ENCODE measurements around the gene FRS3. TPM values are rescaled to one million over a fixed set of nuclear protein-coding genes. Genes with fewer than 3 reads are reported as not detected.

Gene FRS3
- total and polyA plus RNA-seq, 2 of the 13 experiments (the other 11 are each of a cell fraction or from before 2014, with no cell fraction given): 3.0 to 7.4 TPM

GRCh38 chr6:41779788-41780550 lies at the start of gene FRS3 (continued):
- TF ChIP-seq TERF1 (CRISPR knock-in tag; IDR thresholded peaks at IDR 0.05) (no peak), MEIS1 (CRISPR knock-in tag; IDR thresholded peaks at IDR 0.05; ENCODE audit: borderline replicate concordance) (peak; percentile 72; the same call in 1 of the 2 replicates), HNRNPH1 (optimal IDR thresholded peaks at IDR 0.05; ENCODE audit: low read depth, low read length) (peak; percentile 51), PBX3 (CRISPR knock-in tag; IDR thresholded peaks at IDR 0.05; ENCODE audit: borderline replicate concordance) (no peak), ETV5 (CRISPR knock-in tag; IDR thresholded peaks at IDR 0.05; ENCODE audit: borderline replicate concordance) (peak; percentile 64; the same call in 1 of the 2 replicates), SNAPC5 (CRISPR knock-in tag; IDR thresholded peaks at IDR 0.05; ENCODE audit: borderline replicate concordance) (no peak), RARA (CRISPR knock-in tag; IDR thresholded peaks at IDR 0.05) (peak; percentile 45; the same call in 1 of the 2 replicates), TIGD3 (CRISPR knock-in tag; IDR thresholded peaks at IDR 0.05; ENCODE audit: borderline replicate concordance) (peak; percentile 37; the same call in 1 of the 2 replicates), E2F2 (CRISPR knock-in tag; IDR thresholded peaks at IDR 0.05; ENCODE audit: borderline replicate concordance) (no peak), ZNF7 (CRISPR knock-in tag; IDR thresholded peaks at IDR 0.05) (no peak), TAF1 (CRISPR knock-in tag; IDR thresholded peaks at IDR 0.05) (peak; percentile 66), CBFB (CRISPR knock-in tag; IDR thresholded peaks at IDR 0.05) (peak; percentile 95), ZNF605 (CRISPR knock-in tag; IDR thresholded peaks at IDR 0.05) (0 out of 2 replicates have a peak, but pooled peaks have one; percentile 67), MIXL1 (CRISPR knock-in tag; IDR thresholded peaks at IDR 0.05) (peak; percentile 79), ZBED4 (CRISPR knock-in tag; IDR thresholded peaks at IDR 0.05; ENCODE audit: borderline replicate concordance) (peak; percentile 64; the same call in 1 of the 2 replicates), ESRRA (CRISPR knock-in tag; IDR thresholded peaks at IDR 0.05; ENCODE audit: low read depth) (peak; percentile 85), SMAD3 (CRISPR knock-in tag; IDR thresholded peaks at IDR 0.05) (no peak; the same call in 1 of the 2 replicates), ZNF333 (CRISPR knock-in tag; IDR thresholded peaks at IDR 0.05; ENCODE audit: borderline replicate concordance) (no peak; the same call in 1 of the 2 replicates), ZNF260 (CRISPR knock-in tag; IDR thresholded peaks at IDR 0.05; ENCODE audit: borderline replicate concordance, low read depth) (no peak), POGZ (CRISPR knock-in tag; IDR thresholded peaks at IDR 0.05) (peak; percentile 82)
